Measurements from ENCODE around the gene LGALS12. TPM values are rescaled to one million over a fixed set of nuclear protein-coding genes. Genes with fewer than 3 reads are reported as not detected.
A peak's percentile ranks its signal among the peaks of the same experiment; 100 is the strongest.

Gene LGALS12
- total and polyA plus RNA-seq, 7 donors = 3.9 to 5.4 TPM; not detected in 5

- 79 to 84% methylated on average over 4 of the region's 4 CpGs for WGBS, 2 donors
- intact Hi-C loops (cut with DNase I) = no loop called here
- Histone ChIP-seq H3K27ac (no peak overlapping the region), H3K4me3 (no peak overlapping the region), H3K27me3 (no peaks in the 10 kb centered on the region), H3K9me3 (no peaks in the 10 kb centered on the region), H3K36me3 (no peaks in the 10 kb centered on the region), H3K4me1 (peaks cover 0 to 18% (median 17%) of the 10 kb centered on the region in 4 donors)
- DNase-seq = no peak
- no peak for TF ChIP-seq EP300 (IDR thresholded peaks at IDR 0.05)
- TF ChIP-seq, protein P1, sequence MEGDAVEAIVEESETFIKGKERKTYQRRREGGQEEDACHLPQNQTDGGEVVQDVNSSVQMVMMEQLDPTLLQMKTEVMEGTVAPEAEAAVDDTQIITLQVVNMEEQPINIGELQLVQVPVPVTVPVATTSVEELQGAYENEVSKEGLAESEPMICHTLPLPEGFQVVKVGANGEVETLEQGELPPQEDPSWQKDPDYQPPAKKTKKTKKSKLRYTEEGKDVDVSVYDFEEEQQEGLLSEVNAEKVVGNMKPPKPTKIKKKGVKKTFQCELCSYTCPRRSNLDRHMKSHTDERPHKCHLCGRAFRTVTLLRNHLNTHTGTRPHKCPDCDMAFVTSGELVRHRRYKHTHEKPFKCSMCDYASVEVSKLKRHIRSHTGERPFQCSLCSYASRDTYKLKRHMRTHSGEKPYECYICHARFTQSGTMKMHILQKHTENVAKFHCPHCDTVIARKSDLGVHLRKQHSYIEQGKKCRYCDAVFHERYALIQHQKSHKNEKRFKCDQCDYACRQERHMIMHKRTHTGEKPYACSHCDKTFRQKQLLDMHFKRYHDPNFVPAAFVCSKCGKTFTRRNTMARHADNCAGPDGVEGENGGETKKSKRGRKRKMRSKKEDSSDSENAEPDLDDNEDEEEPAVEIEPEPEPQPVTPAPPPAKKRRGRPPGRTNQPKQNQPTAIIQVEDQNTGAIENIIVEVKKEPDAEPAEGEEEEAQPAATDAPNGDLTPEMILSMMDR (IDR thresholded peaks at IDR 0.05) = no peak
- no peak for TF ChIP-seq POLR2A (IDR thresholded peaks at IDR 0.05)
- TF ChIP-seq POLR2AphosphoS5 (IDR thresholded peaks at IDR 0.05) = no peak
These were observed 27.1 kb downstream of the LGALS12 start for GRCh38 chr11:63532799-63533475.

DNA sequence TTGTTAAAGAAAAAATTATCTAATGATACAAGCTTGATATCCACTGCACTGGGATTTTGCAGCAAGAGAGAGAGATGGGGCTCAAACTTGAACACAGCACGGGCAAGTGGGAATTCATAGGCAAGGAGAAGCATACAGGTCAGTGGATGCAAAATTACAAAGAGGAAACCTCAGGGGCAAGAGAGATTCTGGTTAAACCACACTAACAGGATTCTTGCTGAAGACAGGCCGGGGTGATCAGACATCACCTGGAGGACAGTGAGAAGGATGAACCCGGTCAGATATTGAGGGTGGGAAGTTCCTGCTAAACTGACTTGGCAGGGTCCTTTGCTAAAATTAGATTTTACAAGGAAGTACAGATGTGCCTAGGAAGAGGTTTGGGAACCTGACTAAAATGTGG, 28.2 kb downstream of the LGALS12 start:
- Histone ChIP-seq H3K4me1 (peaks cover 0 to 29% (median 26%) of the 10 kb centered on the region in 4 donors), H3K9me3 (no peaks in the 10 kb centered on the region), H3K36me3 (no peaks in the 10 kb centered on the region), H3K27ac (no peak overlapping the region), H3K4me3 (no peak overlapping the region), H3K27me3 (no peaks in the 10 kb centered on the region)
- TF ChIP-seq POLR2A (IDR thresholded peaks at IDR 0.05) (no peak), EP300 (IDR thresholded peaks at IDR 0.05) (no peak)
- TF ChIP-seq, protein P1 (IDR thresholded peaks at IDR 0.05) = no peak
- WGBS, 2 donors = 63 to 83% methylated on average over 3 of the region's 3 CpGs
- no peak for DNase-seq
- intact Hi-C loops (cut with DNase I) = loop anchor here (1.0 kb wide), 1 partner anchor 41 kb away; no protein-coding TSS in a partner anchor

- Histone ChIP-seq H3K4me3 (no peak overlapping the region), H3K4me1 (peaks cover 0 to 30% (median 26%) of the 10 kb centered on the region in 4 donors), H3K27me3 (no peaks in the 10 kb centered on the region), H3K27ac (no peak overlapping the region), H3K9me3 (no peaks in the 10 kb centered on the region), H3K36me3 (peaks cover 0 to 2% (median 0%) of the 10 kb centered on the region in 4 donors)
- 68 to 72% methylated on average over 5 of the region's 5 CpGs for WGBS, 2 donors
- TF ChIP-seq EP300 (IDR thresholded peaks at IDR 0.05) (no peak), POLR2A (IDR thresholded peaks at IDR 0.05) (no peak), POLR2AphosphoS5 (IDR thresholded peaks at IDR 0.05) (no peak)
- TF ChIP-seq, protein P1 (IDR thresholded peaks at IDR 0.05) = no peak
- no peak for DNase-seq
- intact Hi-C loops (cut with DNase I) = loop anchor here (1.0 kb wide), 1 partner anchor 42 kb away; no protein-coding TSS in a partner anchor
These were observed 29.1 kb downstream of the LGALS12 start for GRCh38 chr11:63534895-63535461.

DNA sequence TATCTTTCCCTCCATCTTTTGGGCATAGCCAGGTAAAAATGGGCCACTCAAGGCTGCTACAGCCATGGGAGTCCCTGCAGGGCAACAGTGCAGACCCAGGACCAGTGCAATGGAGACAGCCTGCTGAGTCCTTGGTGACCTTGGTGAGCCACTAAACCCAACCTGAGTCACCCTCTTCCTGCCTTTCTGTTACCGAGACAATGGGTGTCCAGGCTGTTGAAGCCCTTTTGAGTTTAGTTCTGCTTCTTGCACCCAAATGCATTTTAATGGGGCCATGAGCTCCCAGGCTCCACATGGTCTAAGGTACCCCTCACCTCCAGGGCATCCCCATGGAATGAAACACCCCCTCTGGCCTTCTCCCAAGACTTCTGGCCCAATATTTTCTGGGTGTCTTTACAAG, 29.9 kb downstream of the LGALS12 start:
- DNase-seq = no peak
- Histone ChIP-seq H3K9me3 (no peaks in the 10 kb centered on the region), H3K4me1 (peaks cover 0 to 30% (median 26%) of the 10 kb centered on the region in 4 donors), H3K27me3 (no peaks in the 10 kb centered on the region), H3K27ac (peak overlapping the region; percentile 90 to 97 (median 92)), H3K4me3 (no peak overlapping the region), H3K36me3 (peaks cover 0 to 6% (median 0%) of the 10 kb centered on the region in 4 donors)
- intact Hi-C loops (cut with DNase I) = loop anchor here (2.0 kb wide), 2 partner anchors 39 to 79 kb away; partner anchors contain the start of gene PLAAT3
- 72 to 89% methylated on average over 1 of the region's 1 CpG for WGBS, 2 donors
- TF ChIP-seq POLR2A (IDR thresholded peaks at IDR 0.05) = no peak
- no peak for TF ChIP-seq POLR2AphosphoS5 (IDR thresholded peaks at IDR 0.05)

- 28 to 34% methylated on average over 10 of the region's 10 CpGs for WGBS, 2 donors
These were observed 30.9 kb downstream of the LGALS12 start, which contains the start of gene PLAAT4 for GRCh38 chr11:63536669-63537292. Gene PLAAT4, plus strand, starts transcription at chr11:63536808. Its CDS starts 61 bp downstream, at chr11:63536869.

More at GRCh38 chr11:63536669-63537292, 30.9 kb downstream of the LGALS12 start, which contains the start of gene PLAAT4:
- Histone ChIP-seq H3K27ac (peak within 1 kb of the TSS; percentile 90 to 97 (median 92)), H3K36me3 (peaks cover 0 to 6% (median 0%) of the 10 kb centered on the region in 4 donors), H3K4me3 (peak within 1 kb of the TSS; percentile 31 to 52 (median 48)), H3K4me1 (peaks cover 0 to 30% (median 26%) of the 10 kb centered on the region in 4 donors), H3K27me3 (no peaks in the 10 kb centered on the region), H3K9me3 (no peaks in the 10 kb centered on the region)
- peak; percentile 78 for DNase-seq
- intact Hi-C loops (cut with DNase I) = loop anchor here (2.0 kb wide), 2 partner anchors 38 to 78 kb away; partner anchors contain the start of gene PLAAT3
- TF ChIP-seq EP300 (IDR thresholded peaks at IDR 0.05) = no peak
- TF ChIP-seq POLR2A (IDR thresholded peaks at IDR 0.05) = no peak
- TF ChIP-seq POLR2AphosphoS5 (IDR thresholded peaks at IDR 0.05) = peak; percentile 22 to 70 (median 65)
- TF ChIP-seq, protein P1 (IDR thresholded peaks at IDR 0.05) = no peak
